ENCODE data around the gene KPNA6. TPM values are rescaled to one million over a fixed set of nuclear protein-coding genes. Genes with fewer than 3 reads are reported as not detected.
"Not testable (repeated sequence)": the region's sequence is repeated elsewhere in the genome, so short reads cannot be mapped to it uniquely, and the experiment has no call there.

The KPNA6 gene
- total RNA-seq, 3 donors from 2014 or later, result 82.6 to 90.0 (median 88.1) TPM

- not testable (repeated sequence) for H3K27me3 Mint-ChIP-seq (ENCODE audit: low read depth); H3K9me3 Mint-ChIP-seq
- H3K4me1 Mint-ChIP-seq (ENCODE audit: low read depth), result peaks cover 53% of the 10 kb centered on the region
Measured at GRCh38 chr1:32143302-32143695, 35.4 kb downstream of the KPNA6 start.

GRCh38 chr1:32144033-32144432 is 36.2 kb downstream of the KPNA6 start:
- Mint-ChIP-seq H3K4me3 (no peak overlapping the region), H3K36me3 (ENCODE audit: insufficient read depth) (peaks cover 17% of the 10 kb centered on the region), H3K4me1 (ENCODE audit: low read depth) (peaks cover 46% of the 10 kb centered on the region), H3K9me3 (peaks cover 3% of the 10 kb centered on the region), H3K27me3 (ENCODE audit: low read depth) (no peaks in the 10 kb centered on the region)
- no peak for ATAC-seq
- no peak for DNase-seq

More at GRCh38 chr1:32143302-32143695, 35.4 kb downstream of the KPNA6 start:
- not testable (repeated sequence) for H3K4me3 Mint-ChIP-seq, DNase-seq, ATAC-seq
- H3K36me3 Mint-ChIP-seq (ENCODE audit: insufficient read depth), result peaks cover 20% of the 10 kb centered on the region

- not testable (repeated sequence) for DNase-seq; H3K9me3 Mint-ChIP-seq; ATAC-seq; H3K27me3 Mint-ChIP-seq (ENCODE audit: low read depth); H3K4me3 Mint-ChIP-seq
- peaks cover 28% of the 10 kb centered on the region for H3K4me1 Mint-ChIP-seq (ENCODE audit: low read depth)
- H3K36me3 Mint-ChIP-seq (ENCODE audit: insufficient read depth), result peaks cover 19% of the 10 kb centered on the region
Measured at GRCh38 chr1:32147799-32148198, 39.9 kb downstream of the KPNA6 start.

GRCh38 chr1:32150847-32151246 is 43.0 kb downstream of the KPNA6 start:
- peaks cover 4% of the 10 kb centered on the region for H3K9me3 Mint-ChIP-seq
- H3K4me1 Mint-ChIP-seq (ENCODE audit: low read depth), result peaks cover 10% of the 10 kb centered on the region
- DNase-seq (no peak), ATAC-seq (no peak)
- no peak overlapping the region for H3K4me3 Mint-ChIP-seq
- H3K27me3 Mint-ChIP-seq (ENCODE audit: low read depth), result no peaks in the 10 kb centered on the region
- peaks cover 17% of the 10 kb centered on the region for H3K36me3 Mint-ChIP-seq (ENCODE audit: insufficient read depth)

GRCh38 chr1:32151319-32151787 is 43.5 kb downstream of the KPNA6 start:
- Mint-ChIP-seq H3K9me3 (peaks cover 4% of the 10 kb centered on the region), H3K27me3 (ENCODE audit: low read depth) (no peaks in the 10 kb centered on the region), H3K4me3 (no peak overlapping the region), H3K4me1 (ENCODE audit: low read depth) (peaks cover 5% of the 10 kb centered on the region), H3K36me3 (ENCODE audit: insufficient read depth) (peaks cover 22% of the 10 kb centered on the region)
- DNase-seq (no peak), ATAC-seq (no peak)

- H3K36me3 Mint-ChIP-seq (ENCODE audit: insufficient read depth), result peaks cover 44% of the 10 kb centered on the region
- H3K9me3 Mint-ChIP-seq, result no peaks in the 10 kb centered on the region
- no peak overlapping the region for H3K4me3 Mint-ChIP-seq
- no peaks in the 10 kb centered on the region for H3K4me1 Mint-ChIP-seq (ENCODE audit: low read depth)
- DNase-seq (no peak), ATAC-seq (no peak)
- no peaks in the 10 kb centered on the region for H3K27me3 Mint-ChIP-seq (ENCODE audit: low read depth)
Measured at GRCh38 chr1:32159189-32159588, 51.3 kb downstream of the KPNA6 start.

- peaks cover 32% of the 10 kb centered on the region for H3K36me3 Mint-ChIP-seq (ENCODE audit: insufficient read depth)
- DNase-seq, result no peak
- H3K4me3 Mint-ChIP-seq, result no peak overlapping the region
- H3K9me3 Mint-ChIP-seq, result no peaks in the 10 kb centered on the region
- no peak for ATAC-seq
- no peaks in the 10 kb centered on the region for H3K27me3 Mint-ChIP-seq (ENCODE audit: low read depth)
- no peaks in the 10 kb centered on the region for H3K4me1 Mint-ChIP-seq (ENCODE audit: low read depth)
Measured at GRCh38 chr1:32163405-32163804, 55.5 kb downstream of the KPNA6 start.

GRCh38 chr1:32165633-32166032 is 57.8 kb downstream of the KPNA6 start:
- not testable (repeated sequence) for H3K4me1 Mint-ChIP-seq (ENCODE audit: low read depth); DNase-seq; H3K9me3 Mint-ChIP-seq; H3K27me3 Mint-ChIP-seq (ENCODE audit: low read depth); ATAC-seq; H3K4me3 Mint-ChIP-seq
- peaks cover 33% of the 10 kb centered on the region for H3K36me3 Mint-ChIP-seq (ENCODE audit: insufficient read depth)

- Mint-ChIP-seq H3K4me3 (no peak overlapping the region), H3K4me1 (ENCODE audit: low read depth) (peaks cover 9% of the 10 kb centered on the region), H3K27me3 (ENCODE audit: low read depth) (no peaks in the 10 kb centered on the region), H3K36me3 (ENCODE audit: insufficient read depth) (peaks cover 40% of the 10 kb centered on the region), H3K9me3 (no peaks in the 10 kb centered on the region)
- no peak for DNase-seq
- no peak for ATAC-seq
Measured at GRCh38 chr1:32170991-32171390, 63.1 kb downstream of the KPNA6 start.

- peaks cover 31% of the 10 kb centered on the region for H3K36me3 Mint-ChIP-seq (ENCODE audit: insufficient read depth)
- H3K9me3 Mint-ChIP-seq, result no peaks in the 10 kb centered on the region
- no peak for ATAC-seq
Measured at GRCh38 chr1:32172621-32173245, 64.9 kb downstream of the KPNA6 start.

GRCh38 chr1:32178380-32179192 is 70.7 kb downstream of the KPNA6 start:
- no peak for ATAC-seq
- Mint-ChIP-seq H3K9me3 (no peaks in the 10 kb centered on the region), H3K4me3 (peak overlapping the region; percentile 94), H3K36me3 (ENCODE audit: insufficient read depth) (peaks cover 24% of the 10 kb centered on the region), H3K4me1 (ENCODE audit: low read depth) (peaks cover 32% of the 10 kb centered on the region), H3K27me3 (ENCODE audit: low read depth) (no peaks in the 10 kb centered on the region)
- DNase-seq, result no peak

More at GRCh38 chr1:32172621-32173245, 64.9 kb downstream of the KPNA6 start:
- H3K4me3 Mint-ChIP-seq, result no peak overlapping the region
- H3K4me1 Mint-ChIP-seq (ENCODE audit: low read depth), result peaks cover 9% of the 10 kb centered on the region
- no peak for DNase-seq
- H3K27me3 Mint-ChIP-seq (ENCODE audit: low read depth), result no peaks in the 10 kb centered on the region

- DNase-seq, result no peak
- Mint-ChIP-seq H3K9me3 (no peaks in the 10 kb centered on the region), H3K4me1 (ENCODE audit: low read depth) (peaks cover 35% of the 10 kb centered on the region), H3K4me3 (peak overlapping the region; percentile 94), H3K36me3 (ENCODE audit: insufficient read depth) (peaks cover 27% of the 10 kb centered on the region), H3K27me3 (ENCODE audit: low read depth) (no peaks in the 10 kb centered on the region)
- ATAC-seq, result no peak
Measured at GRCh38 chr1:32179193-32179442, 71.3 kb downstream of the KPNA6 start.

- H3K27me3 Mint-ChIP-seq (ENCODE audit: low read depth), result no peaks in the 10 kb centered on the region
- H3K9me3 Mint-ChIP-seq, result no peaks in the 10 kb centered on the region
- H3K36me3 Mint-ChIP-seq (ENCODE audit: insufficient read depth), result peaks cover 32% of the 10 kb centered on the region
- DNase-seq (peak; percentile 90), ATAC-seq (peak; percentile 88)
- H3K4me3 Mint-ChIP-seq, result peak within 1 kb of the TSS; percentile 94
- H3K4me1 Mint-ChIP-seq (ENCODE audit: low read depth), result peaks cover 40% of the 10 kb centered on the region
Measured at GRCh38 chr1:32179443-32180185, 71.8 kb downstream of the KPNA6 start, which contains the start of gene TXLNA. Gene TXLNA, plus strand, starts transcription at chr1:32179675. Its CDS starts 671 bp downstream, at chr1:32180346.
